Hepatic stellate cell (primary cell): ENCODE results near the gene SMIM22.

Experiments used
- DNase-seq: peaks from one replicate; pipeline ENCODE4 v3.0.0; 2011; ENCODE audit warnings: low spot score

SMIM22 gene

DNA sequence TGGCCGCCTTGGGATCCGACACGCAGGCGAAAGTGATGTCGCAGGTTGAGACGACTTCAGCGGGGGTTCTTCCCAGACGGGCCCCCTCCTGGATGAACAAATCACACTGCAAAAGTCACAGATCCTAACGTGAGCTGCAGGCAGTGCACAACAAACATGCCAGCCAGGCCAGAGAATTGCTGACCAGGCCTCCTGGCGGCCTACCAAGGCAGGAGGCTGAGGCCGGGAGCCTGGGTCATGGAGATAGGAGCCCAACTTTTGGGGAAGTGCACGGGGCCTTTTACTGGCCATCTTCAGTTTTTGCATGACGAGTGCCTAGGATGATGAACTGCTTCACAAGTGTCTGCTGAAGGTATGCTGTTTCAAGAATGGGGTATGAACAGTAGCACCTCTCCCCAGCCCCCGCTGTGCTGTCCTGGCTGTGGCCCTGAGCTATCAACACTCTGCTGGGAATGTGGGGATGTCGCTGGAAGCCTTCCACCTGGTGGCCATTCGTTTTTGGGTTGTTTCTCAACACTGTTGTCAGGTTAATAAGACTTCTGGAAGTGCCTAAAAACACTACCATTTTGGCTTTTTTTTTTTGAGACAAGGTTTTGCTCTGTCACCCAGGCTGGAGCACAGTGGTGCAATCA, 19.5 kb downstream of the SMIM22 start:
- no peak for DNase-seq

DNA sequence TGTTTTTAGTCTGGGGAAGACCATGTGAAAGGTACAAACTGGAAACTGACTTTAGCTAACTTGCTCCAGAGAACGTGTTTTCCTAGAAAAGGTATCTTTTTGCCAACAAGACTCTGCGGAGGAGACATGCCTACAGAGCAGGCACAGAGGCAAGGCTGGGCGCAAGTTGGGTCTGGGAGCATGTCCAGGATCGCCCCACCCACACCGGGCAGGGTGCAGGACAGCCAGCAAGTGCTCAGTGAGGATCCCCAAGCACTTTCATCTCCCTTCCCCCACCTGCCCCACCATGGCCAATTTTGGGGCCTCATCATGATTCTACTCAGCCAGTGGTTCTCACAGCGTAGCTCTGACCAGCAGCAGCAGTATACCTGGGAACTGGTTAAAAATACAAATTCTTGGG, 25.5 kb downstream of the SMIM22 start:
- DNase-seq: no peak

DNA sequence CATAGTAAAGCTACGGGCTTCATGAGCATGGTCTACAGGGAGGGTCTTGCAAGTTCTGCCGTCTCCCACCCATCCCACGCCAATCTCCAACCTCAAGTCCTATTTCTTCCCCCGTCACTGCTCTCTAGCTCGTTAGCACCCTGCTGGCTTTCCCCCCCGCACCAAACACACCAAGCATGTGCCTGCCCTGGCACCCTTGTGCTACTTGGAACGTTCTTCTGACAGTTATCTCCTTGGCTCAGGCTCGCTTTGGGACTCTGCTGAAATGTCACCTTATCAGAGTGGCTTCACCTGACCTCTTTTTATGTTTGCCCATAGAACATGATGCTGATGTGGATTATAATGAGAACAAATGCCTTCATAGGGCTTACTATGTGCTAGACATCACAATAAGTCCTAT, 30.0 kb downstream of the SMIM22 start:
- no peak for DNase-seq

DNA sequence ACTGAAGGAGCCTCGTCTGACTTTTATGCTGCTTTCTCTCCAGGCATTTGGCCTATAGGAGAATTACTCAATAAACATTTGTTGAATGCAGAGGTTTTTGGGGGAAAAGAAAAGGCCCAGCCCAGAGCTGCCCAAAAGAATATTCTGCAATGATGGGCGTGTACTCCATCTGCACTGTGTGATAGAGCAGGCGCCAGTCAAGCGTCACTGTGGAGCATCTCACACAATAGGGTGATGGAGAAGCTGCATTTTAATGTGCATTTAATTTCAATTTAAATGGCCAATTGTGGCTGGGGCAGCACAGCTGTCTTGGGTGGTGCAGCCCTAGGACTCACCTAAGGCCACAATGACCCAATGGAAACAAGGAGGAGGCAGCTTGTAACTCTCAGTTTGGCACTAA, 31.4 kb downstream of the SMIM22 start:
- no peak for DNase-seq

DNA sequence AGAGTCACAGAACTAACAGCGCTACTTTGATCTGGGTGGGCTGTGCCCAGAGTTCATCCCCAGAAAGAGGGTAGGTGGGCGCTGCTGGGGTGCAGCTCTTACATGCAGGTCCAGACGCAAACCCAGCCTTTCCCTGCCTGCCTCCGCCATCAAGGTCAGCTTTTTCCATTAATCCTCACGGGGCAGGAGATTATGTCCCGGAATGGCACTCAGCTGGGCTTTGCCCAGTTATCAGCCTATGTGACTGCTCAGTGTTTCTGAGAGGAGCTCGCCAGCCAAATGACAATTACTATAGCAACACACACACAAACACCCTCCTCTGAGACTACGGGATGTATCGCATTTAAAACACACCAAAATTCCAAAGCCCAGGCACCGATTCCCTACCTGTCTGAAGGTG, 31.8 kb downstream of the SMIM22 start:
- DNase-seq: no peak

DNA sequence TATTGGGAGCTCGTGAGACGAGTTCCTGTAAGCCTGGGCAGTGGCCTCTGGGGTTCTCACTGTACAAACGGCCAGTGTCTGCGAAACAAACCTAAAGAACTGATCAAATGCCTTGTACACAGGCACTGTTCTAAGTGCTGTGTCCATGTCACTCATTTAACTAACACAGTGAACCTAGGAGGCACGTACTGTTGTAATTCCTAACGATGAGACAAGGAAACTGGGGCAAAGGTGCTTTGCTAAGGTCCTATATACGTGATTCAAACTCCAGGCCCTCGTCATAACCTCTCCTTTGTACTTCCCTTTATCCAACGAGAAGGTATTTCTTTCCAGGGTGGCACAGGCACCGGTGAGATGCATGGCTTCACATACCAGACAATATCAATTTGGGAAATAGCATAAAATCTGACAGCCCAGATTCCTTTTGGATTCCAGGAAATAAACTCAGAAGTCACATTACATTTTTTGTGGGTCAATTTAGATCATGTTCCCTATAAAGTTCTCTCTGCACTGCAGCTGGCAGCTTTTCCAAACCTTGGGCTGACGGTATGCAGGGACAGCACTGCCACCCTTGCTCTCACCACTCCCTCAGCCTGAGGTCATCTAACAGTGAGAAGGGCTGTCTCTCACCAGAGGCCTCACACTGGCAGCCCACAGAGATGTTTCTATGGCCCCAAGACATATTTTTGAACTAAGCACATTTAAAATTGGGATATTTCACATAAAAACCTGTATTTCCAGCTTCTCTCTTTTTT, 33.6 kb downstream of the SMIM22 start:
- DNase-seq: no peak

DNA sequence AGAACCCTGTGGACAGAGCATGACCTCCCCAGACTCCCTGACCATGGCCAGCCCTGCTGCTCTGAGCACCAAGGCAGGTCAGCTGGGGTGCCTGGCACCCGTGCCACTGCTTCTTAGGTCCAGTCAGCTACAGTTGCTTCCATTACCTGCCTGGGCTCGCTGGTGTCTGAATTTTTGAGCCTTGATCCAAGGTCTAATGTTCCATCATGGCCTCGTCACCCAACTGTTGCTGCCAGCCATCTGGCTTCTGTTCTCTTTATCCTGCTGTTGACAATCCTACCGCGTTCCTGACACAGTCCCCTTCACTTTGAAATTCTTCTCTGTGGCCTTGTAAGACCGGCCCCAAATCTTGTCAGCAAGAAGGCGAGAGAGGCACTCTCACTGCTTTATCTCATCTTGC, 35.2 kb downstream of the SMIM22 start:
- no peak for DNase-seq

DNA sequence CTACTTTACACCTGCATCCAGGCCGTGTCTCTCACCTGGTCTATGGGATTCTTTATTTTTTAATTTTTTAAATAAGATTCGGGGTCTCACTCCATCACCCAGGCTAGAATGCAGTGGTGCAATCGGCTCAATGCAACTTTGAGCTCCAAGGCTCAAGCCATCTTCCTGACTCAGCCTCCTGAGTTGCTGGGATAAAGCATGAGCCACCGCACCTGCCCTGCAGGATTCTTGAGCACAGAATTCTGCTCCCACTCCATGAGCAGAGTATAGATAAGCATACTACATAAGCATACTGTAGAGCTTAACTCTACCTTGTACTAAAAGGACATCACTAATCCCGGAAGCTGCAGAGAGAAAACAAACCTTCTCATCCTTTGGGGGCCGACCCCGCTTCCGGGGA, 36.4 kb downstream of the SMIM22 start:
- DNase-seq: no peak

DNA sequence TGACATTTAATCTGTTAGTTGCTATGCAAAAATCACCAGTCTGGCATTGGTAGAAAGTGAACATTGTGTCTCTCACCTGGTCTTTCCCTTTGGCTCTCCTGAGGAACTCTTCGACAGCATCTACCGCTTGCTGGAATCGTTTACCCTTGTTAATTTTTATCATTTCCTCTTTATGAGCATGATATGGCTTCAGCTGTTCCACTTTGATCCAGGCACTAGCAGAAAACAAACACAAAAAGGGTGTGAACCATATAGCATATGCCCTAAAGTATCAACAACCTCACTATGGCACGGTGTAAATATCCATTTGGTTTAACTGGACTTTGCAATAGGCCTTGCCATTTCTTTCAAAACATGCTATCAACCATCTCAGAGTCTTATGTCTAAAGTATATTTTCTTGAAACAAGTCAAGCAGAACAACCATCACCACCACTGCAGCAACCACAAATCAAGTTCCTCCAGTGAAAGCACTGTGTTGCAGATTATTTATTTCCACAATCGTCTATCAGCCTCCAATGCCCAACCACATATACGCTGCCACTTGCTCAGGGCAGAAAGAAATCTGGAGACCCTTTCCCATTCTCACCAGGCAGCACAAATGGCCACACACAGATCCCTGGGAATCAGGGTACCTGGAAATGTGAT, 37.7 kb downstream of the SMIM22 start:
- no peak for DNase-seq

DNA sequence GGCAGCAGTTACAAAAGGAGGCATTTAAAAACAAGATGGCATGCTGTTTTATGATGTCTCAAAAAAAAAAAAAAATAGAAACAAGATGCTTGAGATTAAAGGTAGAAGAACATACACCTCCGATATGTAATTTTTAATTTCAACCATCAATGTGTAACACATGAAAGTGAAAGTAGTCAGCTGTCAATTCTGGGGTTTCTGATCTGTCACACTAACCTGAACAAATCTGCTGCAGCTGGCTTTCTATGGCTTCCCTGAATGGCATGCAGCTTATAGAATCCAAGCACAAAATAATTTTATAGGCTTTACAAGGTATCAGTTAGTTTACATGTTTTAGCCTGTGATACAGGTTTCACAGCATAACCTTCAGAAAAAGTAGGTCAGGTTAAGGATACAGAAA, 38.4 kb downstream of the SMIM22 start:
- DNase-seq: no peak

DNA sequence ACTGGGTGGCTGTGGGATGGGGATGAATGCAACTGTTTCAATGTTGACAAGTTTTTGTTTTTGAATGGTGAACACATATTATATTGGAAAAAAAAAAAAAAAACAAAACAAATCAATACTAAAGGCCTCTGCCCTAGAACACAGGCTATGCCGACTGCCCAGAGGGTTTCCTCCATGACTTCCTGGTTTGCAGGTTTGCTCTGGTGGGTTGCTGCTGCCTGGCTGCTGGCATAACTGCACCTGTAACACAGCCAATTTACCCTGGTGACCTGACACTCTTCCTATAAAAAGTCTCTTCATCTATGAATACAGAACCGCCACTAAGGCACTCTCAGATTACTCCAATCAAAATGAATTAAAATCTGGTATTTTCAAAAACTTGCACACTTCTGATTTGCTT, 41.6 kb downstream of the SMIM22 start:
- DNase-seq: no peak

DNA sequence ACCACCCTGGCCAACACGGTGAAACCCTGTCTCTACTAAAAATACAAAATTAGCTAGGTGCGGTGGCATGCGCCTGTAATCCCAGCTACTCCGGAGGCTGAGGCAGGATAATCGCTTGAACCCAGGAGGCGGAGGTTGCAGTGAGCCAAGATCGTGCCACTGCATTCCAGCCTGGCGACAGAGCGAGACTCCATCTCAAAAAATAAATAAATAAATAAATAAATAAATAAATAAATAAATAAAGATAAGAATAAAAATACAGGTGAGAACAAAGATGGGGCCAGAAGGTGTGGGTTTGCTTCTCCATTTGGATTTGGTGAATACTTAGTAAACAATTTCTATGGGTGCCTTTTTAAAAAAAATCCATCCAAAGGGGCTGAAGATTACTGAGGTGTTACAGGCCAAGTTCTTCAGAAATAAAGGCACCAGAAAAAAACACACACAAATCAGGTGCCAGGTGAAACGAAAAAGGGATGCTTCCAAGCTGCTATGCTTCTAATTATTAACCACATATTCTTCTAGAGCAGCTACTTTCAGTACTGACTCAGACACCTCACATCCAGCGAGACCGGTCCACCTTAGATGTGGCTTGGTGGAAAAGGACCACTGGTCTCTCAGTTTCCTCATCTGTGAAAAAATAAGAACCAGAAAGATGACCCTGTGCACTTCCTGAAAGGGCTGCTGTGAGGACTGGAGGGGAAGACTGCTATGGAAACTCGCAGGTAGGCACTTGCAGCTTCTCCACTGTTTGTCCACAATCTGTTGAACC, 42.7 kb downstream of the SMIM22 start:
- DNase-seq: no peak

DNA sequence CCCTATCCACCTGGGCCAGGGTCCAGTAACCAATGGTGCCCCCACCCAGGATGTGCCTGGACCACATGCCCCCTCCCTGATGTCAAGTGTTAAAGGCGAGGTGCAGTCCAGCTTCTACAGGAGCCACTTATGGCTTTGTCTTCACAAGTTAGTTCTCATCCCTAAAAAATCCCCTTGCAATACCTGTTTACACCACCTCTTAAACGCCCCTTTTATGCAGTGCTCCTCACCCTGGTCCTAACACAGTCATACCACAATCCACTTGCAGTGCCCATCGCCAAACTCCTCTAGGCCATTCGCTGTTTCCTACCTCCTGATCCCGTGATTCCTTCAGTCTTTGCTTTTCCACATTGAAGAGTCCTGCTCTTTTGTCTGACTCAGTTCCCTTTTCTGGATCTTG, 44.8 kb downstream of the SMIM22 start:
- no peak for DNase-seq

DNA sequence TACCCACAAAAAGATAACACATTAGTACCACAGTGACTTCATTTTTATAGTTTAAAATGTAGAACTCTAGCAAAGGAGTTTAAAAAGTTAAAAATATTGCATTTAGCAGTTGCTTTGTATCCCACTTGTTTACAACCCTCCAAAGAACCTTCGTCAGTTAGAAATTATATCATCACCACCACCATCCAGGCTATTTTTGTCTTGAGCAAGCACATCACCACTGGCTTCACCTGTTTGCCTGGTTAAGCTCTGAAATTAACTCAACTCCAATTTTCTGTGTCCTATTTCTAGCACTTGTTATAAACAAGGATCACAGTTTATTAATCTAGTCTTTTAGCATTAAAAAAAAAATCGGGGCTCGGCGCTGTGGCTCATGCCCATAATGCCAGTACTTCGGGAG, 45.8 kb downstream of the SMIM22 start:
- no peak for DNase-seq
